Measurements from ENCODE around the gene RAMAC.
"Not testable (repeated sequence)": the region's sequence is repeated elsewhere in the genome, so short reads cannot be mapped to it uniquely, and the experiment has no call there.

RAMAC gene

GRCh38 chr15:82985688-82986441, at the start of gene RAMAC:
Gene RAMAC (plus strand): TSS chr15:82986210. CDS start chr15:82989019, 2,809 bp downstream.
- no peaks in the 10 kb centered on the region for H3K9me3 ChIP-seq (ENCODE audit: severe bottlenecking)
- DNase-seq (ENCODE audit: low spot score) = peak; percentile 97
- H3K36me3 ChIP-seq (ENCODE audit: low read depth) = peaks cover 34% of the 10 kb centered on the region
- peak; percentile 94 for ATAC-seq (ENCODE audit: low read depth)
- H3K27me3 ChIP-seq (ENCODE audit: insufficient read depth, poor library complexity, severe bottlenecking) = no peaks in the 10 kb centered on the region
- H3K27ac ChIP-seq (ENCODE audit: poor library complexity, severe bottlenecking) = peak within 1 kb of the TSS; percentile 39
- no peak for TF ChIP-seq CTCF (IDR thresholded peaks at IDR 0.05; ENCODE audit: poor library complexity, severe bottlenecking)
- H3K4me3 ChIP-seq (ENCODE audit: severe bottlenecking) = peak within 1 kb of the TSS; percentile 80
- H3K4me1 ChIP-seq (ENCODE audit: insufficient read depth, poor library complexity, severe bottlenecking) = peaks cover 15% of the 10 kb centered on the region

GRCh38 chr15:82936966-82937711, 48.9 kb upstream of the RAMAC start:
- DNase-seq (ENCODE audit: low spot score) (no peak), ATAC-seq (ENCODE audit: low read depth) (peak; percentile 92)

GRCh38 chr15:82937712-82938058, 48.3 kb upstream of the RAMAC start:
- TF ChIP-seq CTCF (IDR thresholded peaks at IDR 0.05; ENCODE audit: poor library complexity, severe bottlenecking) = no peak
- H3K9me3 ChIP-seq (ENCODE audit: severe bottlenecking) = no peaks in the 10 kb centered on the region
- H3K36me3 ChIP-seq (ENCODE audit: low read depth) = no peaks in the 10 kb centered on the region
- ATAC-seq (ENCODE audit: low read depth) (no peak), DNase-seq (ENCODE audit: low spot score) (no peak)
- H3K4me3 ChIP-seq (ENCODE audit: severe bottlenecking) = no peak overlapping the region
- H3K27ac ChIP-seq (ENCODE audit: poor library complexity, severe bottlenecking) = peak overlapping the region; percentile 30
- no peaks in the 10 kb centered on the region for H3K27me3 ChIP-seq (ENCODE audit: insufficient read depth, poor library complexity, severe bottlenecking)
- H3K4me1 ChIP-seq (ENCODE audit: insufficient read depth, poor library complexity, severe bottlenecking) = peaks cover 19% of the 10 kb centered on the region

More at GRCh38 chr15:82936966-82937711, 48.9 kb upstream of the RAMAC start:
- Histone ChIP-seq H3K9me3 (ENCODE audit: severe bottlenecking) (no peaks in the 10 kb centered on the region), H3K27me3 (ENCODE audit: insufficient read depth, poor library complexity, severe bottlenecking) (no peaks in the 10 kb centered on the region), H3K4me1 (ENCODE audit: insufficient read depth, poor library complexity, severe bottlenecking) (peaks cover 14% of the 10 kb centered on the region), H3K36me3 (ENCODE audit: low read depth) (no peaks in the 10 kb centered on the region), H3K4me3 (ENCODE audit: severe bottlenecking) (no peak overlapping the region), H3K27ac (ENCODE audit: poor library complexity, severe bottlenecking) (peak overlapping the region; percentile 30)
- TF ChIP-seq CTCF (IDR thresholded peaks at IDR 0.05; ENCODE audit: poor library complexity, severe bottlenecking) = no peak

- H3K27me3 ChIP-seq (ENCODE audit: insufficient read depth, poor library complexity, severe bottlenecking); H3K27ac ChIP-seq (ENCODE audit: poor library complexity, severe bottlenecking); H3K36me3 ChIP-seq (ENCODE audit: low read depth); ATAC-seq (ENCODE audit: low read depth); H3K9me3 ChIP-seq (ENCODE audit: severe bottlenecking); H3K4me3 ChIP-seq (ENCODE audit: severe bottlenecking); DNase-seq (ENCODE audit: low spot score): not testable (repeated sequence)
- peaks cover 27% of the 10 kb centered on the region for H3K4me1 ChIP-seq (ENCODE audit: insufficient read depth, poor library complexity, severe bottlenecking)
Observed at GRCh38 chr15:82939678-82940077, 46.3 kb upstream of the RAMAC start.

- peak overlapping the region; percentile 13 for H3K27ac ChIP-seq (ENCODE audit: poor library complexity, severe bottlenecking)
- peaks cover 24% of the 10 kb centered on the region for H3K4me1 ChIP-seq (ENCODE audit: insufficient read depth, poor library complexity, severe bottlenecking)
- no peaks in the 10 kb centered on the region for H3K36me3 ChIP-seq (ENCODE audit: low read depth)
- no peaks in the 10 kb centered on the region for H3K9me3 ChIP-seq (ENCODE audit: severe bottlenecking)
- no peak for TF ChIP-seq CTCF (IDR thresholded peaks at IDR 0.05; ENCODE audit: poor library complexity, severe bottlenecking)
- peak; percentile 98 for ATAC-seq (ENCODE audit: low read depth)
- no peaks in the 10 kb centered on the region for H3K27me3 ChIP-seq (ENCODE audit: insufficient read depth, poor library complexity, severe bottlenecking)
- H3K4me3 ChIP-seq (ENCODE audit: severe bottlenecking) = no peak overlapping the region
- peak; percentile 97 for DNase-seq (ENCODE audit: low spot score)
Observed at GRCh38 chr15:82942691-82943090, 43.3 kb upstream of the RAMAC start.
